Loucy (cell line): ENCODE data around the gene CMKLR1.
A peak's percentile ranks its signal among the peaks of the same experiment; 100 is the strongest.

ENCODE experiments used
- H2AFZ ChIP-seq: fragments of 200-600 bp; sonication (generic); 2 replicates; pipeline ENCODE4 v1.6.0; 2016; ENCODE audit warnings: antibody characterized with exemption, mild to moderate bottlenecking, low read length, moderate library complexity
- H3F3A ChIP-seq: fragments of 200-600 bp; 2 replicates; pipeline ENCODE4 v1.6.0; 2016; ENCODE audit warnings: antibody characterized with exemption, low read depth, mild to moderate bottlenecking
- H3K27me3 ChIP-seq: fragments of 200-600 bp; sonication (generic); 2 replicates; pipeline ENCODE4 v1.6.1; 2014; ENCODE audit warnings: low read length, mild to moderate bottlenecking; ENCODE audit not compliant: insufficient read depth, poor library complexity, severe bottlenecking
- H3K36me3 ChIP-seq: fragments of 200-600 bp; sonication (generic); 2 replicates; pipeline ENCODE4 v1.6.1; 2016; ENCODE audit warnings: low read length; ENCODE audit not compliant: insufficient read depth
- H3K4me1 ChIP-seq: fragments of 200-600 bp; sonication (generic); 2 replicates; pipeline ENCODE4 v1.5.1; 2014; ENCODE audit warnings: low read length, mild to moderate bottlenecking; ENCODE audit not compliant: insufficient read depth, poor library complexity, severe bottlenecking
- H3K4me2 ChIP-seq: fragments of 200-600 bp; sonication (generic); 2 replicates; pipeline ENCODE4 v1.6.0; 2014; ENCODE audit warnings: antibody characterized with exemption, low read length, low read depth, mild to moderate bottlenecking; ENCODE audit not compliant: poor library complexity, severe bottlenecking
- H3K4me3 ChIP-seq: fragments of 200-600 bp; sonication (generic); 2 replicates; pipeline ENCODE4 v1.5.1; 2014; ENCODE audit warnings: low read length, mild to moderate bottlenecking, mixed read lengths; ENCODE audit not compliant: poor library complexity, severe bottlenecking
- H3K79me2 ChIP-seq: fragments of 200-600 bp; sonication (generic); 2 replicates; pipeline ENCODE4 v1.6.1; 2014; ENCODE audit warnings: low read length; ENCODE audit not compliant: insufficient read depth
- H3K9ac ChIP-seq: fragments of 200-600 bp; sonication (generic); 2 replicates; pipeline ENCODE4 v1.6.0; 2014; ENCODE audit warnings: mild to moderate bottlenecking, low read depth, low read length, moderate library complexity; ENCODE audit not compliant: poor library complexity, severe bottlenecking
- H3K9me2 ChIP-seq: fragments of 200-600 bp; sonication (generic); replicated peaks from 2 replicates; pipeline ENCODE4 v1.6.1; 2016; ENCODE audit warnings: low read depth, low read length, mixed read lengths
- H3K9me3 ChIP-seq: fragments of 200-600 bp; sonication (generic); 2 replicates; pipeline ENCODE4 v1.6.1; 2014; ENCODE audit warnings: mild to moderate bottlenecking, antibody characterized with exemption, low read length, low read depth; ENCODE audit not compliant: insufficient read depth
- H4K20me1 ChIP-seq: fragments of 200-600 bp; sonication (generic); 2 replicates; pipeline ENCODE4 v1.6.0; 2014; ENCODE audit warnings: antibody characterized with exemption, low read length, mild to moderate bottlenecking; ENCODE audit not compliant: insufficient read depth, poor library complexity, severe bottlenecking
- EZH2phosphoT487 ChIP-seq: fragments of 200-600 bp; IDR thresholded peaks from 2 replicates; pipeline ENCODE4 v1.6.1; 2018; ENCODE audit warnings: antibody characterized with exemption, mild to moderate bottlenecking, moderate library complexity, borderline replicate concordance
- TF ChIP-seq, protein P1 (sequence below): fragments of 200-600 bp; sonication (generic); conservative IDR thresholded peaks from 2 replicates; pipeline ENCODE4 v1.5.1; 2014; ENCODE audit warnings: mild to moderate bottlenecking, antibody characterized with exemption, low read length

The CMKLR1 gene

DNA sequence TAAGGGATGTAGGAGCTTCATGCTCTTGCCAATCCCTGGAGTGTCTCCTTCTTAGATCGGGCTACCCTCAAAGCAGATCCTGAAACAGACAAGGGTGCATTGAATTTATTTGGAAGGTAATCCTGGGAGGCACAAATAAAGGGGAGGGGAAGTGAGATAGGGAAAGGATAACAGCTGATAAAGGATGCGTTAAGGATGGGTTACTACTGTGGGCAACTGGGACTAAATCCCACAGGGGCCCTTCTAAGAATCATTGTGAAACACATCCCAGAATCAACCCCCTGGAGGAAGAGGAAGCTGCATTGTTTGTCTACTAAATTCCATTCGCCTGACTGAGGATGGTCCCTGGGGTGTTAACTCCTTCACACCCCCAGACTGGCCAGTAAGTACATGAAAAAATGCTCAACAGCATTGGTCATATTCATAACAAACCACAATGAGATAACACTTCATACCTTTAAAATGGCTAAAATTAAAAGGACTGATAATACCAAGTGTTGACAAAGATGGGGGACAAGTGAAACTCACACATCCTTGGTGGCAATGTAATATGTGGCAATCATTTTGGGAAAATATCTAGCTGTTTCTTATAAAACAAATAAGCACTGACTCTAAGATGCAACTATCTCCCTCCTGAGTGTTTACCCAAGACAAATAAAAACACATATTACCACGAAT is 37.0 kb upstream of the CMKLR1 start:
- no peaks in the 10 kb centered on the region for H3K4me1 ChIP-seq
- H4K20me1 ChIP-seq, result no peaks in the 10 kb centered on the region
- H3K9ac ChIP-seq, result no peak overlapping the region
- peaks cover 17% of the 10 kb centered on the region; the same call in 1 of the 2 replicates for H3K9me3 ChIP-seq
- H3K4me2 ChIP-seq, result no peak overlapping the region
- H3K4me3 ChIP-seq, result no peak overlapping the region
- no peaks in the 10 kb centered on the region for H3F3A ChIP-seq
- H3K79me2 ChIP-seq, result no peaks in the 10 kb centered on the region
- TF ChIP-seq, protein P1, sequence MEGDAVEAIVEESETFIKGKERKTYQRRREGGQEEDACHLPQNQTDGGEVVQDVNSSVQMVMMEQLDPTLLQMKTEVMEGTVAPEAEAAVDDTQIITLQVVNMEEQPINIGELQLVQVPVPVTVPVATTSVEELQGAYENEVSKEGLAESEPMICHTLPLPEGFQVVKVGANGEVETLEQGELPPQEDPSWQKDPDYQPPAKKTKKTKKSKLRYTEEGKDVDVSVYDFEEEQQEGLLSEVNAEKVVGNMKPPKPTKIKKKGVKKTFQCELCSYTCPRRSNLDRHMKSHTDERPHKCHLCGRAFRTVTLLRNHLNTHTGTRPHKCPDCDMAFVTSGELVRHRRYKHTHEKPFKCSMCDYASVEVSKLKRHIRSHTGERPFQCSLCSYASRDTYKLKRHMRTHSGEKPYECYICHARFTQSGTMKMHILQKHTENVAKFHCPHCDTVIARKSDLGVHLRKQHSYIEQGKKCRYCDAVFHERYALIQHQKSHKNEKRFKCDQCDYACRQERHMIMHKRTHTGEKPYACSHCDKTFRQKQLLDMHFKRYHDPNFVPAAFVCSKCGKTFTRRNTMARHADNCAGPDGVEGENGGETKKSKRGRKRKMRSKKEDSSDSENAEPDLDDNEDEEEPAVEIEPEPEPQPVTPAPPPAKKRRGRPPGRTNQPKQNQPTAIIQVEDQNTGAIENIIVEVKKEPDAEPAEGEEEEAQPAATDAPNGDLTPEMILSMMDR, result no peak
- no peak for TF ChIP-seq EZH2phosphoT487
- H3K27me3 ChIP-seq, result no peaks in the 10 kb centered on the region
- no peaks in the 10 kb centered on the region for H3K9me2 ChIP-seq
- no peak overlapping the region for H2AFZ ChIP-seq
- no peaks in the 10 kb centered on the region for H3K36me3 ChIP-seq

DNA sequence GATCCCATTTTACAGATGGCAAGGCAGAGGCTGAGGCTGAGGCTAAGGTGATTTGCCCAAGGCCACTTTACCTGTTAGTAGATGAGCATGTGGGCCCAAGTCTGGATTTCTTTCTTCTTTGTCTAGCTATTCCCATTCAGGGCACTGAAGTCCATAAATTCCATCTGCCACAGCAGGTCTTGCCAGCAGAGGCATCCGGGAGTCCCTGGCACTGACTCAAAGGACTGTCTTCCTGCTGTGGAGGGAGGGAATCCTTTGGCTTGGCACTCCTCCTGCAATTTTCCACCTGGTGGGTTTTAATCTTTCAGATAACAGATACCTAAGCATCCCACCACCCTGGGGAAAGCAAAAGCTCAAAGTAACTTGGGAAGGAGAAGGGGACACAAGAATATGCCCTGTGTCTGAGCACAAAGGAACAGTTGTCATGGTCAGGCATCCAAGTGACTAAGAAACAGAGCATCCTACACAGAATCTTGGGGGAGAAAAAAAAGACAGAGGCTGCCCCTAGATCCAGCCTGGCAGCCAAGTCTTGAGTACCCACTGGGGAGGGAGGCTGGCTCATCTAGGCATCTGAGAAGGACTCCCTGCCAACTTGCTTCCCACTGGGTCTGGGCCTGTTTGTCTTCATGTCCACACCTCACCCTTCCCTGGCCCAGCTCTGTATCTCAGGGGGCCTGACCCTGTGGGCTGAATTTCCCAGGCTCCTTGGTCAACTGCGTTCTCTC is 35.6 kb upstream of the CMKLR1 start:
- H3K4me1 ChIP-seq, result no peaks in the 10 kb centered on the region
- no peak overlapping the region for H2AFZ ChIP-seq
- no peak overlapping the region for H3K9ac ChIP-seq
- H3K36me3 ChIP-seq, result no peaks in the 10 kb centered on the region
- no peaks in the 10 kb centered on the region for H3F3A ChIP-seq
- no peak for TF ChIP-seq EZH2phosphoT487
- TF ChIP-seq, protein P1, result no peak
- no peaks in the 10 kb centered on the region for H4K20me1 ChIP-seq
- H3K27me3 ChIP-seq, result no peaks in the 10 kb centered on the region
- H3K9me2 ChIP-seq, result no peaks in the 10 kb centered on the region
- no peak overlapping the region for H3K4me3 ChIP-seq
- H3K4me2 ChIP-seq, result no peak overlapping the region
- H3K79me2 ChIP-seq, result no peaks in the 10 kb centered on the region
- H3K9me3 ChIP-seq, result peaks cover 17% of the 10 kb centered on the region; the same call in 1 of the 2 replicates

DNA sequence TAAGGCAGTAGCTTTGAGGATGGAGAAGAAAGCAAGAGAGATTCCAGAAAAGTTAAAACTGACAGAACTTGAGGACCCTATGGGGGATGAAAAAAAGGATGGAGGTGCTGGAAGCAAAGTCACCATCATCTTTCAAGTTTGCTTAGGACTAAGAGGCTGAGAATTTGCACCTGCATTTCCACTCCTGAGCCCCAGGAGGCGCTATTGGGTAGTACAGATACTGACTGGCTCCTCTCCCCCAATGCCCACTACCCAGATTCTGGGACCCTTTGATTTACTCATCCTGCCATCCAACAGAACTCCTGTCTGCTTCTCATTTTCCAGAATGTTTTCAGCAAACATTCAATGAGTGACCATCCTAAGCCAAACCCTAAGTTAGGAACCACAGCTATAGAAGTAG is 34.0 kb upstream of the CMKLR1 start:
- Histone ChIP-seq H3K9ac (no peak overlapping the region), H4K20me1 (no peaks in the 10 kb centered on the region), H3K79me2 (no peaks in the 10 kb centered on the region), H2AFZ (no peak overlapping the region), H3K9me3 (peaks cover 17% of the 10 kb centered on the region; the same call in 1 of the 2 replicates), H3K4me3 (no peak overlapping the region), H3F3A (no peaks in the 10 kb centered on the region), H3K36me3 (no peaks in the 10 kb centered on the region), H3K4me1 (no peaks in the 10 kb centered on the region), H3K27me3 (no peaks in the 10 kb centered on the region), H3K9me2 (no peaks in the 10 kb centered on the region), H3K4me2 (no peak overlapping the region)
- no peak for TF ChIP-seq EZH2phosphoT487
- TF ChIP-seq, protein P1, result peak; percentile 50
